ENCODE results near the gene VAMP8.

The VAMP8 gene

GRCh38 chr2:85577386-85578242 lies at the start of gene VAMP8:
Gene VAMP8 (plus strand): TSS chr2:85577586. CDS start chr2:85577647, 61 bp downstream.
- Mint-ChIP-seq H3K27ac (peak within 1 kb of the TSS; percentile 93), H3K4me1 (peaks cover 19% of the 10 kb centered on the region), H3K9me3 (no peaks in the 10 kb centered on the region), H3K27me3 (no peaks in the 10 kb centered on the region), H3K4me3 (peak within 1 kb of the TSS; percentile 96), H3K36me3 (peaks cover 15% of the 10 kb centered on the region)
- ATAC-seq (ENCODE audit: low read depth) (peak; percentile 62), DNase-seq (ENCODE audit: low spot score in 2 of 2) (peak; percentile 31 to 46)

GRCh38 chr2:85527787-85528186 lies 49.6 kb upstream of the VAMP8 start:
- no peak for DNase-seq (ENCODE audit: low spot score in 2 of 2)
- no peak for ATAC-seq (ENCODE audit: low read depth)
- Mint-ChIP-seq H3K4me1 (peaks cover 3% of the 10 kb centered on the region), H3K9me3 (no peaks in the 10 kb centered on the region), H3K27me3 (peaks cover 9% of the 10 kb centered on the region), H3K27ac (no peak overlapping the region), H3K36me3 (no peaks in the 10 kb centered on the region), H3K4me3 (no peak overlapping the region)

GRCh38 chr2:85528355-85528754 lies 49.0 kb upstream of the VAMP8 start:
- ATAC-seq (ENCODE audit: low read depth): no peak
- H3K36me3 Mint-ChIP-seq: no peaks in the 10 kb centered on the region
- H3K9me3 Mint-ChIP-seq: no peaks in the 10 kb centered on the region
- H3K27ac Mint-ChIP-seq: no peak overlapping the region
- H3K4me3 Mint-ChIP-seq: no peak overlapping the region
- H3K4me1 Mint-ChIP-seq: peaks cover 3% of the 10 kb centered on the region
- DNase-seq (ENCODE audit: low spot score in 2 of 2): no peak
- H3K27me3 Mint-ChIP-seq: peaks cover 9% of the 10 kb centered on the region

- no peaks in the 10 kb centered on the region for H3K4me1 Mint-ChIP-seq
- no peak for ATAC-seq (ENCODE audit: low read depth)
- no peak overlapping the region for H3K27ac Mint-ChIP-seq
- H3K9me3 Mint-ChIP-seq: no peaks in the 10 kb centered on the region
- DNase-seq (ENCODE audit: low spot score in 2 of 2): no peak
- no peaks in the 10 kb centered on the region for H3K36me3 Mint-ChIP-seq
- H3K4me3 Mint-ChIP-seq: no peak overlapping the region
- H3K27me3 Mint-ChIP-seq: peaks cover 9% of the 10 kb centered on the region
Measured at GRCh38 chr2:85529809-85530208, 47.6 kb upstream of the VAMP8 start.

- H3K27ac Mint-ChIP-seq: no peak overlapping the region
- peaks cover 8% of the 10 kb centered on the region for H3K27me3 Mint-ChIP-seq
- H3K4me1 Mint-ChIP-seq: no peaks in the 10 kb centered on the region
- no peaks in the 10 kb centered on the region for H3K36me3 Mint-ChIP-seq
- H3K9me3 Mint-ChIP-seq: no peaks in the 10 kb centered on the region
- no peak overlapping the region for H3K4me3 Mint-ChIP-seq
- ATAC-seq (ENCODE audit: low read depth) (no peak), DNase-seq (ENCODE audit: low spot score in 2 of 2) (no peak)
Measured at GRCh38 chr2:85531589-85531988, 45.8 kb upstream of the VAMP8 start.

- ATAC-seq (ENCODE audit: low read depth) (no peak), DNase-seq (ENCODE audit: low spot score in 2 of 2) (no peak)
- H3K4me1 Mint-ChIP-seq: peaks cover 7% of the 10 kb centered on the region
- no peaks in the 10 kb centered on the region for H3K36me3 Mint-ChIP-seq
- peaks cover under 1% of the 10 kb centered on the region for H3K27me3 Mint-ChIP-seq
- H3K27ac Mint-ChIP-seq: peak overlapping the region; percentile 11
- H3K4me3 Mint-ChIP-seq: no peak overlapping the region
- no peaks in the 10 kb centered on the region for H3K9me3 Mint-ChIP-seq
Measured at GRCh38 chr2:85534099-85534498, 43.3 kb upstream of the VAMP8 start.

- DNase-seq (ENCODE audit: low spot score in 2 of 2) (no peak), ATAC-seq (ENCODE audit: low read depth) (no peak)
- no peak overlapping the region for H3K4me3 Mint-ChIP-seq
- H3K27ac Mint-ChIP-seq: peak overlapping the region; percentile 11
- H3K9me3 Mint-ChIP-seq: no peaks in the 10 kb centered on the region
- H3K36me3 Mint-ChIP-seq: no peaks in the 10 kb centered on the region
- H3K4me1 Mint-ChIP-seq: peaks cover 7% of the 10 kb centered on the region
- no peaks in the 10 kb centered on the region for H3K27me3 Mint-ChIP-seq
Measured at GRCh38 chr2:85534881-85535280, 42.5 kb upstream of the VAMP8 start.

GRCh38 chr2:85536479-85536878 lies 40.9 kb upstream of the VAMP8 start:
- no peak for ATAC-seq (ENCODE audit: low read depth)

GRCh38 chr2:85537600-85538506 lies 39.5 kb upstream of the VAMP8 start:
- DNase-seq (ENCODE audit: low spot score in 2 of 2): peak in 1 of 2 donors; percentile 24

More at GRCh38 chr2:85536479-85536878, 40.9 kb upstream of the VAMP8 start:
- no peaks in the 10 kb centered on the region for H3K36me3 Mint-ChIP-seq
- no peak overlapping the region for H3K4me3 Mint-ChIP-seq
- peaks cover 11% of the 10 kb centered on the region for H3K4me1 Mint-ChIP-seq
- no peak for DNase-seq (ENCODE audit: low spot score in 2 of 2)
- peak overlapping the region; percentile 15 for H3K27ac Mint-ChIP-seq
- H3K27me3 Mint-ChIP-seq: no peaks in the 10 kb centered on the region
- no peaks in the 10 kb centered on the region for H3K9me3 Mint-ChIP-seq

GRCh38 chr2:85538507-85539360 lies 38.7 kb upstream of the VAMP8 start, which contains the start of gene MAT2A:
Gene MAT2A (plus strand): TSS chr2:85539168. CDS start chr2:85539288, 120 bp downstream.
- Mint-ChIP-seq H3K9me3 (no peaks in the 10 kb centered on the region), H3K36me3 (peaks cover 17% of the 10 kb centered on the region), H3K27me3 (no peaks in the 10 kb centered on the region), H3K4me1 (peaks cover 14% of the 10 kb centered on the region), H3K4me3 (peak within 1 kb of the TSS; percentile 96), H3K27ac (peak within 1 kb of the TSS; percentile 91)
- ATAC-seq (ENCODE audit: low read depth): peak; percentile 77
- peak; percentile 89 to 92 for DNase-seq (ENCODE audit: low spot score in 2 of 2)

More at GRCh38 chr2:85537600-85538506, 39.5 kb upstream of the VAMP8 start:
- peak; percentile 0 for ATAC-seq (ENCODE audit: low read depth)
- peak overlapping the region; percentile 96 for H3K4me3 Mint-ChIP-seq
- H3K27me3 Mint-ChIP-seq: no peaks in the 10 kb centered on the region
- H3K27ac Mint-ChIP-seq: peak overlapping the region; percentile 91
- H3K9me3 Mint-ChIP-seq: no peaks in the 10 kb centered on the region
- peaks cover 12% of the 10 kb centered on the region for H3K4me1 Mint-ChIP-seq
- peaks cover 12% of the 10 kb centered on the region for H3K36me3 Mint-ChIP-seq

- Mint-ChIP-seq H3K36me3 (peaks cover 23% of the 10 kb centered on the region), H3K27me3 (no peaks in the 10 kb centered on the region), H3K4me1 (peaks cover 19% of the 10 kb centered on the region), H3K9me3 (no peaks in the 10 kb centered on the region), H3K4me3 (peak overlapping the region; percentile 96), H3K27ac (peak overlapping the region; percentile 91)
- DNase-seq (ENCODE audit: low spot score in 2 of 2) (peak; percentile 66 to 67), ATAC-seq (ENCODE audit: low read depth) (peak; percentile 64)
Measured at GRCh38 chr2:85539361-85540132, 37.8 kb upstream of the VAMP8 start.

- H3K9me3 Mint-ChIP-seq: no peaks in the 10 kb centered on the region
- peaks cover 19% of the 10 kb centered on the region for H3K4me1 Mint-ChIP-seq
- no peaks in the 10 kb centered on the region for H3K27me3 Mint-ChIP-seq
- peak overlapping the region; percentile 91 for H3K27ac Mint-ChIP-seq
- peak overlapping the region; percentile 96 for H3K4me3 Mint-ChIP-seq
- ATAC-seq (ENCODE audit: low read depth): no peak
- no peak for DNase-seq (ENCODE audit: low spot score in 2 of 2)
- H3K36me3 Mint-ChIP-seq: peaks cover 23% of the 10 kb centered on the region
Measured at GRCh38 chr2:85540133-85540648, 37.2 kb upstream of the VAMP8 start.

Measured in memory B cell (primary cell).